Prostate gland (tissue), 2 donors: ENCODE measurements around the gene RYR1. TPM values are rescaled to one million over a fixed set of nuclear protein-coding genes. Genes with fewer than 3 reads are reported as not detected.

Experiments used
- DNase-seq: peaks from one replicate; pipeline ENCODE4 v3.0.0-alpha.2; 2019; ENCODE audit warnings: low spot score
- H3K27ac ChIP-seq, 2 donors: fragments of 200-600 bp; sonication (generic); 2 replicates each; pipeline ENCODE4 v1.5.1; 2017 to 2019
- H3K27me3 ChIP-seq: fragments of 200-600 bp; sonication (generic); replicated peaks from 2 replicates; pipeline ENCODE4 v1.5.1; 2019; ENCODE audit not compliant: insufficient read depth
- H3K36me3 ChIP-seq, 2 donors: fragments of 200-600 bp; sonication (generic); 1 replicate in 1 of 2; 2 replicates in 1 of 2; pipeline versions ENCODE4 v1.5.1 to v1.8.1; 2017 to 2019
- H3K4me1 ChIP-seq: fragments of 200-600 bp; sonication (generic); replicated peaks from 2 replicates; pipeline ENCODE4 v1.5.1; 2019
- H3K4me3 ChIP-seq, 2 donors: fragments of 200-600 bp; sonication (generic); 2 replicates each; pipeline ENCODE4 v1.5.1; 2017 to 2019
- H3K9me3 ChIP-seq: fragments of 200-600 bp; sonication (generic); 2 replicates; pipeline ENCODE4 v1.5.1; 2017
- CTCF ChIP-seq, 4 experiments: fragments of 200-600 bp in 2 of 4; fragments of 450-650 bp in 2 of 4; sonication (generic) in 2 of 4; IDR thresholded peaks; 1 replicate in 3 of 4; 2 replicates in 1 of 4; pipeline ENCODE4 v1.5.1; 2016 to 2019; ENCODE audit warnings: antibody characterized with exemption in 4 of 4, mild to moderate bottlenecking in 2 of 4, moderate library complexity in 2 of 4
- POLR2A ChIP-seq: fragments of 450-650 bp; IDR thresholded peaks from one replicate; pipeline ENCODE4 v1.6.1; 2016; ENCODE audit warnings: antibody characterized with exemption, mild to moderate bottlenecking
- POLR2AphosphoS5 ChIP-seq: sonication (generic); formaldehyde crosslinking; IDR thresholded peaks from one replicate; pipeline ENCODE4 v1.6.1; 2017; ENCODE audit warnings: antibody characterized with exemption
- WGBS: methylation state at CpG from one replicate; pipeline ENCODE4 v1.1.5; 2018; 5-methylcytosine and 5-hydroxymethylcytosine counted together
- intact Hi-C: fragments of 100-400 bp; cut with DNase I; formaldehyde crosslinking; loops from one replicate; pipeline ENCODE4 v1.14.2; 2022
- total RNA-seq, 2 donors: library from RNA; depleted of rRNA; stranded (reverse); fragments of >200 nt; gene quantifications; one replicate each; pipeline ENCODE4 v1.1.0, GENCODE V29; 2016

The RYR1 gene
- total RNA-seq, 2 donors from 2014 or later: 5.7 to 8.6 TPM

GRCh38 chr19:38484747-38485146 is 51.3 kb downstream of the RYR1 start:
- Histone ChIP-seq H3K4me3 (no peak overlapping the region), H3K27me3 (no peaks in the 10 kb centered on the region), H3K36me3 (no peaks in the 10 kb centered on the region), H3K27ac (no peak overlapping the region), H3K4me1 (no peaks in the 10 kb centered on the region), H3K9me3 (no peaks in the 10 kb centered on the region)
- no peak for DNase-seq
- TF ChIP-seq CTCF (IDR thresholded peaks at IDR 0.05) (no peak), POLR2A (no peak), POLR2AphosphoS5 (no peak)
- 64% methylated on average over 2 of the region's 2 CpGs for WGBS
- intact Hi-C loops: no loop called here

DNA sequence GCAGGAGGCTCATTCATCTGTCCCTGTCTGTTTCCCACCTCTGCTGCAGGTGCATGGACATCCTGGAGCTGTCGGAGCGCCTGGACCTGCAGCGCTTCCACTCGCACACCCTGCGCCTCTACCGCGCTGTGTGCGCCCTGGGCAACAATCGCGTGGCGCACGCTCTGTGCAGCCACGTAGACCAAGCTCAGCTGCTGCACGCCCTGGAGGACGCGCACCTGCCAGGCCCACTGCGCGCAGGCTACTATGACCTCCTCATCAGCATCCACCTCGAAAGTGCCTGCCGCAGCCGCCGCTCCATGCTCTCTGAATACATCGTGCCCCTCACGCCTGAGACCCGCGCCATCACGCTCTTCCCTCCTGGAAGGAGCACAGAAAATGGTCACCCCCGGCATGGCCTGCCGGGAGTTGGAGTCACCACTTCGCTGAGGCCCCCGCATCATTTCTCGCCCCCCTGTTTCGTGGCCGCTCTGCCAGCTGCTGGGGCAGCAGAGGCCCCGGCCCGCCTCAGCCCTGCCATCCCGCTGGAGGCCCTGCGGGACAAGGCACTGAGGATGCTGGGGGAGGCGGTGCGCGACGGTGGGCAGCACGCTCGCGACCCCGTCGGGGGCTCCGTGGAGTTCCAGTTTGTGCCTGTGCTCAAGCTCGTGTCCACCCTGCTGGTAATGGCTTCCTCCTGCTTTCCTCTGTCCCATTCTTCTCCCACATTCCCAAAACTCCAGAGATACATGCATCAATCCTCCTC is 52.2 kb downstream of the RYR1 start:
- Histone ChIP-seq H3K27ac (no peak overlapping the region), H3K27me3 (no peaks in the 10 kb centered on the region), H3K9me3 (no peaks in the 10 kb centered on the region), H3K36me3 (no peaks in the 10 kb centered on the region), H3K4me1 (no peaks in the 10 kb centered on the region), H3K4me3 (no peak overlapping the region)
- no peak for TF ChIP-seq CTCF (IDR thresholded peaks at IDR 0.05)
- TF ChIP-seq POLR2AphosphoS5: no peak
- TF ChIP-seq POLR2A: no peak
- 92% methylated on average over 49 of the region's 49 CpGs for WGBS
- DNase-seq: no peak
- intact Hi-C loops: no loop called here

- TF ChIP-seq POLR2AphosphoS5 (no peak), POLR2A (no peak)
- intact Hi-C loops: no loop called here
These were observed 53.3 kb downstream of the RYR1 start for GRCh38 chr19:38486731-38487336.

GRCh38 chr19:38488096-38488495 is 54.6 kb downstream of the RYR1 start:
- no peaks in the 10 kb centered on the region for H3K4me1 ChIP-seq
- H3K4me3 ChIP-seq: no peak overlapping the region
- H3K27me3 ChIP-seq: no peaks in the 10 kb centered on the region
- TF ChIP-seq POLR2AphosphoS5 (no peak), POLR2A (no peak), CTCF (IDR thresholded peaks at IDR 0.05) (no peak)
- DNase-seq: no peak
- WGBS: 96% methylated on average over 3 of the region's 3 CpGs
- no peak overlapping the region for H3K27ac ChIP-seq
- no peaks in the 10 kb centered on the region for H3K36me3 ChIP-seq
- intact Hi-C loops: no loop called here
- H3K9me3 ChIP-seq: no peaks in the 10 kb centered on the region

More at GRCh38 chr19:38486731-38487336, 53.3 kb downstream of the RYR1 start:
- Histone ChIP-seq H3K9me3 (no peaks in the 10 kb centered on the region), H3K27me3 (no peaks in the 10 kb centered on the region), H3K4me3 (no peak overlapping the region), H3K27ac (no peak overlapping the region), H3K36me3 (no peaks in the 10 kb centered on the region), H3K4me1 (no peaks in the 10 kb centered on the region)
- 95% methylated on average over 6 of the region's 6 CpGs for WGBS
- no peak for DNase-seq

- H3K4me3 ChIP-seq: no peak overlapping the region
- TF ChIP-seq CTCF (IDR thresholded peaks at IDR 0.05): no peak
- no peak for TF ChIP-seq POLR2AphosphoS5
- no peak for TF ChIP-seq POLR2A
- H3K27ac ChIP-seq: no peak overlapping the region
- 82% methylated on average over 9 of the region's 9 CpGs for WGBS
- H3K36me3 ChIP-seq: no peaks in the 10 kb centered on the region
- DNase-seq: no peak
- intact Hi-C loops: no loop called here
- H3K9me3 ChIP-seq: no peaks in the 10 kb centered on the region
- no peaks in the 10 kb centered on the region for H3K4me1 ChIP-seq
- no peaks in the 10 kb centered on the region for H3K27me3 ChIP-seq
These were observed 55.4 kb downstream of the RYR1 start for GRCh38 chr19:38488776-38489481.
